Ovary (tissue), 9 donors: Measurements from ENCODE around the gene OGDHL. TPM values are rescaled to one million over a fixed set of nuclear protein-coding genes. Genes with fewer than 3 reads are reported as not detected.

Source experiments
- DNase-seq, 5 donors: peaks; one replicate each; pipeline ENCODE4 v3.0.0-alpha.2; 2019 to 2020
- H3K27ac ChIP-seq, 2 donors: fragments of 200-600 bp; one replicate each; pipeline versions ENCODE4 v1.5.1 to v1.8.0; 2019 to 2022
- H3K27me3 ChIP-seq: fragments of 200-600 bp; one replicate; pipeline ENCODE4 v1.8.0; 2022
- H3K36me3 ChIP-seq: fragments of 200-600 bp; sonication (generic); one replicate; pipeline ENCODE4 v1.5.1; 2019
- H3K4me1 ChIP-seq: one replicate; pipeline ENCODE4 v1.8.1; 2013; ENCODE audit warnings: mild to moderate bottlenecking, moderate library complexity; ENCODE audit not compliant: insufficient read depth
- H3K4me3 ChIP-seq: fragments of 200-600 bp; sonication (generic); one replicate; pipeline ENCODE4 v1.5.1; 2017
- H3K9me3 ChIP-seq, 2 donors: fragments of 200-600 bp in 1 of 2; sonication (generic) in 1 of 2; one replicate each; pipeline versions ENCODE4 v1.5.1 to v1.8.1; 2013 to 2019; ENCODE audit warnings: mild to moderate bottlenecking in 1 of 2, moderate library complexity in 1 of 2
- EP300 ChIP-seq: sonication (generic); formaldehyde crosslinking; IDR thresholded peaks from one replicate; pipeline ENCODE4 v1.6.1; 2017; ENCODE audit warnings: antibody characterized with exemption
- POLR2A ChIP-seq: fragments of 450-650 bp; IDR thresholded peaks from one replicate; pipeline ENCODE4 v1.6.1; 2017; ENCODE audit warnings: antibody characterized with exemption, mild to moderate bottlenecking, moderate library complexity
- WGBS, 3 donors: extraction: QIAGEN DNeasy Blood & Tissue Kit in 1 of 3; methylation state at CpG; one replicate each; pipeline versions ENCODE4 v1.1.5 to v1.1.7; 2013 to 2017; 5-methylcytosine and 5-hydroxymethylcytosine counted together
- intact Hi-C, 4 donors: fragments of 100-400 bp; cut with DNase I; formaldehyde crosslinking; loops; one replicate each; pipeline versions ENCODE4 v1.11.0 to v1.15.1; 2022 to 2023
- polyA plus RNA-seq, 2 donors: library from polyadenylated mRNA; stranded (reverse); fragments of 200-250 nt in 1 of 2; fragments of 350-450 nt in 1 of 2; fragmentation: Illumina TruSeq in 1 of 2; extraction: RNeasy Lipid Tissue Mini Kit (QIAGEN cat#74804) in 1 of 2; gene quantifications; one replicate each; pipeline ENCODE4 v1.2.3, GENCODE V29; 2013 to 2014
- total RNA-seq, 7 donors: library from RNA; depleted of rRNA in 2 of 7; stranded (reverse); fragments of >200 nt in 2 of 7; fragmentation: NEBNext Ultra II Directional in 3 of 7; extraction: Animal tissue kit (Norgen Biotek cat#: 25700) in 3 of 7; gene quantifications; one replicate each; pipeline versions ENCODE4 v1.1.0 to v1.2.4, GENCODE V29; 2016 to 2023
- TF ChIP-seq, protein P1 (sequence below), 3 donors: fragments of 450-650 bp in 2 of 3; fragments of 200-600 bp in 1 of 3; IDR thresholded peaks; one replicate each; pipeline versions ENCODE4 v1.5.1 to v1.8.0; 2016 to 2022; ENCODE audit warnings: antibody characterized with exemption in 3 of 3, mild to moderate bottlenecking in 1 of 3
- donor health status: DM: no; HTN: no; CAD: no; lungs with moderate emphysema.
- donor health status: DM: no; HTN: no; CAD: no.
- donor health status: Bipolar disorder and iron deficiency.
- donor health status: DM: yes; HTN: yes; CAD: no.
- donor health status: DM: no; HTN: no; CAD: no.
- donor health status: DM: yes; HTN: yes; CAD: no.

OGDHL gene
- total and polyA plus RNA-seq, 9 donors: 0.60 to 3.3 (median 1.9) TPM

GRCh38 chr10:49698679-49699078 is 63.4 kb downstream of the OGDHL start:
- no peaks in the 10 kb centered on the region for H3K9me3 ChIP-seq
- no peaks in the 10 kb centered on the region for H3K4me1 ChIP-seq
- TF ChIP-seq, protein P1, sequence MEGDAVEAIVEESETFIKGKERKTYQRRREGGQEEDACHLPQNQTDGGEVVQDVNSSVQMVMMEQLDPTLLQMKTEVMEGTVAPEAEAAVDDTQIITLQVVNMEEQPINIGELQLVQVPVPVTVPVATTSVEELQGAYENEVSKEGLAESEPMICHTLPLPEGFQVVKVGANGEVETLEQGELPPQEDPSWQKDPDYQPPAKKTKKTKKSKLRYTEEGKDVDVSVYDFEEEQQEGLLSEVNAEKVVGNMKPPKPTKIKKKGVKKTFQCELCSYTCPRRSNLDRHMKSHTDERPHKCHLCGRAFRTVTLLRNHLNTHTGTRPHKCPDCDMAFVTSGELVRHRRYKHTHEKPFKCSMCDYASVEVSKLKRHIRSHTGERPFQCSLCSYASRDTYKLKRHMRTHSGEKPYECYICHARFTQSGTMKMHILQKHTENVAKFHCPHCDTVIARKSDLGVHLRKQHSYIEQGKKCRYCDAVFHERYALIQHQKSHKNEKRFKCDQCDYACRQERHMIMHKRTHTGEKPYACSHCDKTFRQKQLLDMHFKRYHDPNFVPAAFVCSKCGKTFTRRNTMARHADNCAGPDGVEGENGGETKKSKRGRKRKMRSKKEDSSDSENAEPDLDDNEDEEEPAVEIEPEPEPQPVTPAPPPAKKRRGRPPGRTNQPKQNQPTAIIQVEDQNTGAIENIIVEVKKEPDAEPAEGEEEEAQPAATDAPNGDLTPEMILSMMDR (IDR thresholded peaks at IDR 0.05): no peak
- TF ChIP-seq EP300 (no peak), POLR2A (no peak)
- H3K4me3 ChIP-seq: no peak overlapping the region
- no peaks in the 10 kb centered on the region for H3K27me3 ChIP-seq
- H3K27ac ChIP-seq: no peak overlapping the region
- WGBS, 3 donors: 65 to 72% (median 71%) methylated on average over 9 of the region's 9 CpGs
- DNase-seq: no peak
- H3K36me3 ChIP-seq: no peaks in the 10 kb centered on the region
- intact Hi-C loops: no loop called here

DNA sequence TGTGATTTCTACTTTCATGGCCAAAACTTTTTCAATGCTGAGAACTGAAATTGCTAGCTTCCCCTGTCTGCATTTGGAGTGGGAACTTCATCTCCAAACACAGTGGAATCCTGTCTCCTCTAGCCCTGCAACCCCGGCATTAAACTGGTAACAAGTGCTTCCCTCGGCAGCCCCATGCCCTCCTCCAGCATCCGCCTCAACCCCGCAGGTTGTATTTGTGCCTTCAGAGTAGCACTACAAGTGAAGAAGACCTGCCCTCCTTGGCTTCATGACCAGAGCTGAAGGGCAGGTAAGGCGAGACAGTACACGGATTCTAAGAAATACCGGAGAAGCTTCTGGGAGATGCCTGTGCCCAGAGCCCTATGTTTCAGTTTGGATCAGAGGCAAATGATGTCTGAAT is 65.8 kb downstream of the OGDHL start:
- Histone ChIP-seq H3K27me3 (no peaks in the 10 kb centered on the region), H3K4me3 (no peak overlapping the region), H3K4me1 (no peaks in the 10 kb centered on the region), H3K27ac (no peak overlapping the region), H3K9me3 (no peaks in the 10 kb centered on the region), H3K36me3 (no peaks in the 10 kb centered on the region)
- 69 to 72% (median 72%) methylated on average over 7 of the region's 7 CpGs for WGBS, 3 donors
- intact Hi-C loops: no loop called here
- DNase-seq: no peak
- TF ChIP-seq, protein P1 (IDR thresholded peaks at IDR 0.05): no peak
- TF ChIP-seq EP300 (no peak), POLR2A (no peak)

GRCh38 chr10:49694466-49694865 is 67.7 kb downstream of the OGDHL start:
- H3K4me1 ChIP-seq: no peaks in the 10 kb centered on the region
- H3K36me3 ChIP-seq: no peaks in the 10 kb centered on the region
- no peaks in the 10 kb centered on the region for H3K27me3 ChIP-seq
- no peaks in the 10 kb centered on the region for H3K9me3 ChIP-seq
- no peak overlapping the region for H3K4me3 ChIP-seq
- no peak overlapping the region for H3K27ac ChIP-seq
- TF ChIP-seq, protein P1 (IDR thresholded peaks at IDR 0.05): no peak
- no peak for TF ChIP-seq EP300
- no peak for TF ChIP-seq POLR2A
- WGBS, 3 donors: 76 to 87% (median 77%) methylated on average over 6 of the region's 6 CpGs
- DNase-seq: no peak
- intact Hi-C loops: no loop called here

GRCh38 chr10:49691588-49691987 is 70.5 kb downstream of the OGDHL start:
- intact Hi-C loops: no loop called here
- TF ChIP-seq, protein P1 (IDR thresholded peaks at IDR 0.05): no peak
- TF ChIP-seq EP300: no peak
- no peak for TF ChIP-seq POLR2A
- Histone ChIP-seq H3K36me3 (no peaks in the 10 kb centered on the region), H3K9me3 (no peaks in the 10 kb centered on the region), H3K27ac (no peak overlapping the region), H3K27me3 (no peaks in the 10 kb centered on the region), H3K4me1 (no peaks in the 10 kb centered on the region), H3K4me3 (no peak overlapping the region)
- no peak for DNase-seq
- WGBS, 3 donors: 42 to 51% (median 49%) methylated on average over 9 of the region's 9 CpGs
